Stimulated activated CD8-positive, alpha-beta memory T cell treated with anti-CD3 and anti-CD28 coated beads, Interleukin-4, amount 100 ng/mL, for 1 hour (primary cell): ENCODE measurements around the gene C1orf35.

Source experiments
- DNase-seq, 2 donors: peaks; one replicate each; pipeline ENCODE4 v3.0.0-alpha.2; 2020; ENCODE audit warnings: low read depth in 2 of 2, low spot score in 1 of 2

The C1orf35 gene

GRCh38 chr1:228064296-228064695 is 38.8 kb downstream of the C1orf35 start:
- no peak for DNase-seq

GRCh38 chr1:228063251-228064191 is 39.6 kb downstream of the C1orf35 start:
- no peak for DNase-seq

- no peak for DNase-seq
These were observed 40.3 kb downstream of the C1orf35 start for GRCh38 chr1:228062812-228063211.

GRCh38 chr1:228062085-228062791 is 40.9 kb downstream of the C1orf35 start:
- DNase-seq: no peak

- DNase-seq: no peak
These were observed 41.6 kb downstream of the C1orf35 start for GRCh38 chr1:228061411-228062084.

GRCh38 chr1:228060458-228061190 is 42.5 kb downstream of the C1orf35 start:
- no peak for DNase-seq

- DNase-seq: no peak
These were observed 43.3 kb downstream of the C1orf35 start for GRCh38 chr1:228059634-228060457.

GRCh38 chr1:228058949-228059633 is 44.0 kb downstream of the C1orf35 start:
- no peak for DNase-seq

GRCh38 chr1:228058172-228058948 is 44.8 kb downstream of the C1orf35 start:
- no peak for DNase-seq
